ENCODE data around the gene CYB5RL. TPM values are rescaled to one million over a fixed set of nuclear protein-coding genes. Genes with fewer than 3 reads are reported as not detected.

Gene CYB5RL
- total RNA-seq, 2 donors from 2014 or later, result 2.0 to 3.5 TPM

DNA sequence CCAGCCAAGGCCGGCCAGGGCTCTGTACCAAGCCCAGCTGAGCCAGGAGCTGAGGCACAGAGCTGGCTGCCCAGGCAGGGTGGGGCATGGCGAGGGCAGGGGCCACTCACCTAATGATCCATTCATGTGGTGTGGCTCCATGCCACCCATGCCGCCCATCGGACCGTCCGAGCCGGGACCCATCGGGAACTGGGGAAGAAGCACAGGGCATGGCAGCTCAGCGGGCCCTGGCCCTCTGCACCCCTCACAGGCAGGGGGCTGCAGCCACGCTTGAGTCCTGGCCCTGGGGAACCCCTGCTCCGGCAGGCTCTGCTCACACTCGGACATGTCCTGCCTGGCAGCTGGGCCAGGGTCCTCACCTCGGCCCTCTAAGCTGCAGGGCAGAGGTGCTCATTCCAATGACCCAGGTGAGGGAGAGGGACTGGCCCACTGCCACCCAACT lies 28.8 kb upstream of the CYB5RL start:
- Histone ChIP-seq H3K9me3 (no peaks in the 10 kb centered on the region), H3K27me3 (no peaks in the 10 kb centered on the region), H3K27ac (no peak overlapping the region), H3K4me3 (no peak overlapping the region), H3K36me3 (no peaks in the 10 kb centered on the region), H3K4me1 (peaks cover 0 to 19% of the 10 kb centered on the region in 2 donors)
- no peak for DNase-seq (ENCODE audit: low spot score)
- TF ChIP-seq, protein P1, sequence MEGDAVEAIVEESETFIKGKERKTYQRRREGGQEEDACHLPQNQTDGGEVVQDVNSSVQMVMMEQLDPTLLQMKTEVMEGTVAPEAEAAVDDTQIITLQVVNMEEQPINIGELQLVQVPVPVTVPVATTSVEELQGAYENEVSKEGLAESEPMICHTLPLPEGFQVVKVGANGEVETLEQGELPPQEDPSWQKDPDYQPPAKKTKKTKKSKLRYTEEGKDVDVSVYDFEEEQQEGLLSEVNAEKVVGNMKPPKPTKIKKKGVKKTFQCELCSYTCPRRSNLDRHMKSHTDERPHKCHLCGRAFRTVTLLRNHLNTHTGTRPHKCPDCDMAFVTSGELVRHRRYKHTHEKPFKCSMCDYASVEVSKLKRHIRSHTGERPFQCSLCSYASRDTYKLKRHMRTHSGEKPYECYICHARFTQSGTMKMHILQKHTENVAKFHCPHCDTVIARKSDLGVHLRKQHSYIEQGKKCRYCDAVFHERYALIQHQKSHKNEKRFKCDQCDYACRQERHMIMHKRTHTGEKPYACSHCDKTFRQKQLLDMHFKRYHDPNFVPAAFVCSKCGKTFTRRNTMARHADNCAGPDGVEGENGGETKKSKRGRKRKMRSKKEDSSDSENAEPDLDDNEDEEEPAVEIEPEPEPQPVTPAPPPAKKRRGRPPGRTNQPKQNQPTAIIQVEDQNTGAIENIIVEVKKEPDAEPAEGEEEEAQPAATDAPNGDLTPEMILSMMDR (IDR thresholded peaks at IDR 0.05), result no peak

DNA sequence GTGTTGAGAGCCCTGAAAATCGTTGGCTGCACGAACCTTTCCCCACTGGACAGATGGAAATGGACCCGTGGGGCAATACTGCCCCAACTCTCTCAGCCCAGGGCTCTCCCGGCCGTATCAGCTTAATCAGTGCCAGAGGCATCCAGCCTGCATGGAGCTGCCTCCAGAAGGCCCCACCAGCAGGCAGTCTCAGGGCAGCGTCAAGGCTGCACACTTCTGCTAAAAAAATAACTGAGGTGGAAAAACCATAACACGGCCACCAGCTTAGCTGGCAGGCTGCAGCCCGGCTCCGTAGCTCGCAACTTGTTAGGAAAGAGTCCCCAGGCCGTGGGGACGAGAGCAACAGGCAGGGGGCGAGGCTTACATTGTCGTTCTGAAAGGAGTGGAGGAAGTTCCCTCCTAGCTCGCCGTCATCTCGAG lies 28.1 kb upstream of the CYB5RL start:
- H3K36me3 ChIP-seq, result no peaks in the 10 kb centered on the region
- H3K4me3 ChIP-seq, result no peak overlapping the region
- H3K27ac ChIP-seq, result no peak overlapping the region
- TF ChIP-seq, protein P1 (IDR thresholded peaks at IDR 0.05), result no peak
- no peaks in the 10 kb centered on the region for H3K9me3 ChIP-seq
- no peak for DNase-seq (ENCODE audit: low spot score)
- no peaks in the 10 kb centered on the region for H3K27me3 ChIP-seq
- H3K4me1 ChIP-seq, result peaks cover 0 to 19% of the 10 kb centered on the region in 2 donors

DNA sequence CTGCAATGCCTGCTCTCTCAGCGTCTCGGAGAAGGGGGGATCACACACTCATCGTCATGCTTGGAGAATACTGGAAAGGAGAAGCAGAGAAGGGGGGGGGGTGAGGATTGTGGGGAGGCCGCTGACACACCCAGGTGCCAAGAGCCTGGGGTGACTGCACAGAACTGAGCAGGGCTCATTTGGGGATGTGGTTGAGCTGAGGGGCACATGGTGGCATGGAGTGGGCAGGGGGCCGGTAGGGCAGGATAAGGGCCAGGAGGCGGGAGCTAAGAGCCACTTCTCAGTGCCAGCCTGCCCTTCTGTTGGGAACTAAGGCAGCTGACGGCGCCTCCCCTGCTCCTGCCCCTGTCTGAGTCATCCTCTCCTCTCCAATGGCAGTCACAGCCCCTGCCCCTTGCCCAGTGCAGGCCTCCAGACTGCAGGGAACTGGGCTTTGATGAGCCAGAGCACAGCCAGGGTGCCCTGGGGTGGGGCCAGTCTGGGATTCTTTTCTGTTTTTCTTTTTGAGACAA lies 27.3 kb upstream of the CYB5RL start:
- Histone ChIP-seq H3K9me3 (no peaks in the 10 kb centered on the region), H3K4me3 (no peak overlapping the region), H3K27ac (no peak overlapping the region), H3K27me3 (no peaks in the 10 kb centered on the region), H3K4me1 (peaks cover 0 to 19% of the 10 kb centered on the region in 2 donors), H3K36me3 (no peaks in the 10 kb centered on the region)
- TF ChIP-seq, protein P1 (IDR thresholded peaks at IDR 0.05), result no peak
- DNase-seq (ENCODE audit: low spot score), result no peak

DNA sequence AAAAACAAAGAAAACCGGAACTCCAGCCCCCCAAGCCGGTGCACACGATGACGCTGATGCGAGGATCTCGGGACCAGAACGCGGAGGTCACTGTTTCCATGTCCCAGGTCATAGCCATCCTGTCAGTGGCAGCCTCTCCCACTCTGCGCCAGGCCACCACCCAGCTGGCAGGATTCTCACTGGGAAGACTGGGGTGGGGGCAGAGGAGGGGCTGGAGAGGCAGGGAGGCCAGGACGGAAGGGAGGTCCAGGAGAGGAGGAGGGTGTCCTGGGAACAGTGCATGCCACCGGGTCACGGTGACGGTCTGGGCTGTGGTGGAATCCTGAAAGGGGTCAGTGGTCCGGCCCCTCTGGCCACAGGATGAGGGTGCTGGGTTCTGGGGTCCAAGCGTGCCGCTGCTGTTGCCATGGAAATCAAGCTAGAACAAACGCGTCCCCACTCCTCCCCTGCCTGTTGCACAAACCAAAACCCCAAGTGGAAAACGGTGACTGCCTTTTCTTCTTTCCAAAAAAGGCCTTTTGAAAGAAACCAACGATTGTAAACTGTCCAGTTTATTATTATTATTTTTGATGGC lies 26.2 kb upstream of the CYB5RL start:
- H3K36me3 ChIP-seq, result no peaks in the 10 kb centered on the region
- H3K9me3 ChIP-seq, result no peaks in the 10 kb centered on the region
- H3K4me1 ChIP-seq, result peaks cover 0 to 19% of the 10 kb centered on the region in 2 donors
- no peak overlapping the region for H3K4me3 ChIP-seq
- no peaks in the 10 kb centered on the region for H3K27me3 ChIP-seq
- no peak overlapping the region for H3K27ac ChIP-seq
- TF ChIP-seq, protein P1 (IDR thresholded peaks at IDR 0.05), result no peak
- no peak for DNase-seq (ENCODE audit: low spot score)

DNA sequence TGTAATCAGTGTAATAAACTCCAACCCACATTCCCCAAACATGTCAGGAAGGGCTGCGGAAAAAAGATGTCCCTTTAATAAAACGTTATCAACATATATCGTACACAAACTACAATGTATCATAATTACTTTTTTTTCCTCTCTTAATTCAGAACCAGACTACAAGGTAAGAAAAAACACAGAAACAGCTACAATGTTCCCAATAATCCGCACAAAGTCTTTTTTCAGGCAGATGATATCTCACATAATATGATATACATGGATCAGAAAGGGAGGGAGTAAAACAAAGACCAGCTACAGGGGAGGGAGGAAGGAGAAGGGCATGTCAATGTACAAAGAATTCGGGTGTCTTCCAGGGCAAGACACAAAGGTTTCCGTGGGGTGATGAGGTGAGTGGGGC lies 25.5 kb upstream of the CYB5RL start:
- H3K4me1 ChIP-seq, result peaks cover 0 to 24% of the 10 kb centered on the region in 2 donors
- no peaks in the 10 kb centered on the region for H3K36me3 ChIP-seq
- no peak for DNase-seq (ENCODE audit: low spot score)
- H3K27ac ChIP-seq, result no peak overlapping the region
- no peaks in the 10 kb centered on the region for H3K27me3 ChIP-seq
- TF ChIP-seq, protein P1 (IDR thresholded peaks at IDR 0.05), result no peak
- no peaks in the 10 kb centered on the region for H3K9me3 ChIP-seq
- H3K4me3 ChIP-seq, result no peak overlapping the region

DNA sequence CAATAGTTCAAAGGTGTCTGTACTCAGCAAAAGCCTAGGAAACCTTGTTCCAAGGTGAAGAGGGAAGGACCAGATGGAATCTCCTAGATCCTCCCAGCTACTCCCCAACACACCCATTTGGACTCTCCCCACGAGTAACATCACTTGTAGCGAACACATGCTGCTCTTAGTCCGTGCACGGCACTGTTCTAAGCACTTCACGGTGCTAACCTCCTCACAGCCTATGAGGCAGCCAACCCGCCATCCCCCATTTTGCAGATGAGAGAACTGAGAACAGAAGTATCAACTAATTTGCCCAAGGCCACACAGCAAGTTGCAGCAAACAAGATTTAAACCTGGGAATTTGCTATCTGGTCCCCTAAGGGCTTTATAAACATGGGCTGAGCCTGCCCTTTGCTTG lies 24.4 kb upstream of the CYB5RL start:
- no peaks in the 10 kb centered on the region for H3K27me3 ChIP-seq
- H3K9me3 ChIP-seq, result no peaks in the 10 kb centered on the region
- TF ChIP-seq, protein P1 (IDR thresholded peaks at IDR 0.05), result no peak
- peaks cover 0 to 28% of the 10 kb centered on the region in 2 donors for H3K4me1 ChIP-seq
- DNase-seq (ENCODE audit: low spot score), result no peak
- H3K27ac ChIP-seq, result no peak overlapping the region
- H3K4me3 ChIP-seq, result no peak overlapping the region
- H3K36me3 ChIP-seq, result no peaks in the 10 kb centered on the region

Measured in right atrium auricular region (tissue), 2 donors.